DLD1 (cell line): Measurements from ENCODE around the gene CRYBA1.
"Not testable (repeated sequence)": the region's sequence is repeated elsewhere in the genome, so short reads cannot be mapped to it uniquely, and the experiment has no call there.

Experiments used
- in situ Hi-C: cut with HindIII; loops from 2 replicates; pipeline ENCODE4 v1.10.0; 2017; ENCODE audit warnings: low sequenced_read_pairs

CRYBA1 gene

DNA sequence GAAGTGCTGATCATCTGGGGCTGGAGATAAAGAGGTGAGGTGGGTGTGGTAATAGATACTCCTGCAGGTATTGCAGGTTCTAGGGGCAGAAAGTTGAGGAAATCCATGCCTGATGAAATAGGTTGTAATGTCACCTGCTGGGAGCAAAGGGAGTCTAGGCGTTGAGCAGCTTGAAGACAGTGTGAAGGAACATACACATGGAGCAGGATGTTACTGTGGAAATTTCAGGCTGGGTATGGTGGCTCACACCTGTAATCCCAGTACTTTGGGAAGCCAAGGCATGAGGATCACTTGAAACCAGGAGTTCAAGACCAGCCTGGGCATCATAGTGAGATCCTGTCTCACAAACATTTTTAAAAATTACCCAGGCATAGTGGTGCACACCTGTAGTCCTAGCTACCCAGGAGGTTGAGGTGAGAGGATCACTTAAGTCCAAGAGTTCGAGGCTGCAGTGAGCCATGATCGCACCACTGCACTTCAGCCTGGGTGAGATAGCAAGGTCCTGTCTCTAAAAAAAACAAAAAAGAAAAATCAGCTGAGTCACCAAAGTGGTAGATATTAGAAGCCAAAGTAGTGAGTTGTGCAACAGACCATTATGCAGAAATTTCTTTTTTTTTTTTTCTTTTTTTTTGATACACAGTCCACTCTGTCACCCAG lies 9.1 kb upstream of the CRYBA1 start:
- in situ Hi-C loops = no loop called here

DNA sequence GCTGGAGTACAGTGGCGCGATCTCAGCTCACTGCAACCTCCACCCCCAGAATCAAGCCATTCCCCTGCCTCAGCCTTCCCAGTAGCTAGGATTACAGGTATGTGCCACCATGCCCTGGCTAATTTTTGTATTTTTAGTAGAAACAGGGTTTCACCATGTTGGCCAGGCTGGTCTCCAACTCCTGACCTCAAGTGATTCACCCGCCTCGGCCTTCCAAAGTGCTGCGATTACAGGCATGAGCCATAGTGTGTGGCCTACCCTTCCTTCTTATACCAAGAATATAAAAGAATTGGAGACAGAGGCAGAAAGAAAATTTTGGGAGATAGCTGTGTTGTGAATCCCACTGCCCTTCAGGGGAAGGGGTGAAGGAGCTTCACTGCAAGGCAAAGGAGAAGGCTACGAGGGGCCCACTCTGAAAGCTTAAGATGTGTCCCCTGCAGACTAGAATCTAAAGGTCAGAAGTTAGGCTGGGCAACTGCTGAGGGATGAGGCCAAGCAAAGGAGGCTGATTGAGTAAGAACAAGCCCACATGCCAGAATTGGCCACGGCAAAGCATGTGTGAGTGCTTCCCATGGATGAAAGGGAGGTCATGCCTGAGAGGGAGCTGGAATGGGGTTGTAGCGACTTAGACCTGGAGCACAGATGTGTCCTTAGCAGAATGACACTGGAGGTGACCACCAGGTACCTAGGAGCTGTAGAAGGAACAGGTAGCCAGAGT lies 8.4 kb upstream of the CRYBA1 start:
- in situ Hi-C loops = no loop called here

DNA sequence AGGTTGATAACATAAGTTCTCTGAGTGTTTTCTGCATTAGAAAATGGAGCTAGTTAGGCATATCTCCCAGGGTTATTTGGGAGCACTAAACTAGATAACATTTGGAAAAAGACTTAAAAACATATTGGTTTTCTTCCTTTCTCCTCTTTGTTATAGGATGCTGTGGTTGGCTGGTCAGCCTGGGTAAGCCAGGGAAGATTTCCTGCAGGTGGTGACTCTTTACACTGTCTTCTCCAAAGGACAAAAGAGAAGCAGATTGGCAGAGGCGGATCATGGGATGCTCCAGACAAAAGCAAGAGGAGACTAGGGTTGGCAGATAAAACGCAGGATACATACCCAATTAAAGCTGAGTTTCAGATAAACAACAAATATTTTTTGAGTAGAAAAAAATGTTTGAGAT lies 6.2 kb upstream of the CRYBA1 start:
- in situ Hi-C loops = no loop called here

DNA sequence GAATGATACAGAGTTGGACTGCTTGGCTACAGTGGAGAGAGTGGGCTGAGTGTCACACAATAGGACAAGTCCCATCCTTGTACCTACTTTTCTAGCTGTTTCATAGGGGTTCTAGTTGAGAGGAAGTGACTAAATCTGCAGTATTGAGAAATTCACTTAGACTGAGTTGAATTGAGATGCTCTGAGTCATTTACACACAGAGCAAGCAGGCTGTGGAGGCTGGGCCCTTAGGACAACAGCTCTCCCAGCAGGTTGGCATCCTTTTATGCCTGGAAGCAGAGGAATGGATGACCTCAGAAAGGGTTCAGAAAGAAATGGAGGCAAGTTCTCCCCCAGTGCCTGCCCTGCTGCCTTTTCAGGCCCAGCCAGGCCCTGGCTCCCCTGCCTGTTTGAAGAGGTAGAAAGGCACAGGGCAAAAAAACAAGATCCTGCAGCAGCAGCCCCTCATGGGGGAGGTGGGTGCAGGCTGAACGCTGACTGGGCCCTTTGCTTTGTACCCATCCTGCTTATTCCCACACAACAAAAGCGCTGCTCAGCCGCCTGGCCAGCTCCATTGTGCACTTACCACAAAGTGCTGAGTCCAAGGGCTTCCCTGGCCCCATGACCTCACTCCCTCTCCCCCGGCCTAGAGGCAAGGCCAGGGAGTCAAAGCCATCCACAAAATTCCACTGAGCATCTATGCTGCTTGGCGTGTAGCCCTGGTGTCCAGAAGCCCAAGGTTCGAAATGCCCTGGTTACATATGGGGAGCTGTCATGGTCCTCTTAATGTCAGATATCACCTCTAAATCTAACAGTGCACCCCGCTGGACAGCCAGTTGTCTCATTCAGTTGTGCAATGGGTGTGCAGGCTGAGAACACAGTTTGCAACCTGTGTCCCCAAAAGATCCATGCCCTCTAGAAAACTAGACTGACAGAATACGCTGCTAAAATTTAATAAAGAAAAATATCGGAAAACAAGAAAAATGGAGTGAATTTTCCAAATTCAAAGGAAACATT lies 5.4 kb upstream of the CRYBA1 start:
- in situ Hi-C loops = no loop called here

DNA sequence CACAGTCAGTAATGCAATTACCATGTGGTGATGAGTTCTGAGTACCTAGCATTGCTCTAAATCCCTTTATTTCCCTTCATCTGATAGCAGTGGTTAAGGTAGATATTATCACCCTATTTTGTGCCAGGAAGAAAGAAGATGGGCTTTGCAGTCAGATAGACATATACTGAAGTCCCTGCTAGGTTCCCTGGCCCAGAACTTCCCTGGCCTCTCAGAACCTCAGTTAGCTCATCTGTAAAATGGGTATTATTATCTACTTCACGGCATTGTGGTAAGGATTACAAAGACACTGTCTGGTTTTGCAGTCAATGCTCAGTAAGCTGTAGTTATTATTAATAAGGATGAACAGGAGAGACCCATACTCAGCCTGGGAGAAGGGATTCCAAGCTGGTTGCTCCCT lies 4.6 kb upstream of the CRYBA1 start:
- in situ Hi-C loops = no loop called here

DNA sequence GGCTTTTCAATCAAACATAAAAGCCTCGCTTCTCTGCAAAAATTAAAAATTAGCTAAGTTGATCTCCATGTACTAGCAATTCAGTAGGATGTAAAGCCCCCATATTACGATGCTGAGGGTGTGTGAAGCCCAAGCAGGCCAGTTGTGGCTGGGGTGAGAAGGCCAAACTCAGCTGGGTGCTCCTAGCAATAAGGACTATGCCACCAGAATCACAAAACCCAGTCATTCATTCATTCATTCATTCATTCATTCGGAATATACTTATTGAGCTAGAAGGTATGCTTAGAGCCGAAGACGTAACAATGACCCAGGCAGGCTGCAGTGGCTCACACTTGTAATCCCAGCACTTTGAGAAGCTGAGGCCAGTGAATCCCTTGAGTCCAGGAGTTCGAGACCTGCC lies 3.9 kb upstream of the CRYBA1 start:
- in situ Hi-C loops = no loop called here

DNA sequence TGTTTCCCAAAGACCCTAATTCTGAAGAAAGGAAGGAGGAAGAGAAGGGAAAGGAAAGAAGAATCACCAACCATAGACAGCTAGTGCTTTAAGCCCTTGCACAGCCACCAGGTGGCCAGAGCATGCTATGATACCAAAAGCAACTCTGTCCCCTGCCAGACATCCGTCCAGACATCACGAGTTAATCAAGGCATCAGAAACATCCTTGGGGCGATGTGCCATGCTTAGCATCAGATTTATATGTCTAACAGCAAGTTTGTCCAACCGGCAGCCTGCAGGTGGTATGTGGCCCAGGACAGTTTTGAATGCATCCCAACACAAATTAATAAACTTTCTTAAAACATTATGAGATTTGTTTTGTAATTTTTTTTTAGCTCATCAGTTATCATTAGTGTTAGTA lies 2.9 kb upstream of the CRYBA1 start:
- in situ Hi-C loops = no loop called here

DNA sequence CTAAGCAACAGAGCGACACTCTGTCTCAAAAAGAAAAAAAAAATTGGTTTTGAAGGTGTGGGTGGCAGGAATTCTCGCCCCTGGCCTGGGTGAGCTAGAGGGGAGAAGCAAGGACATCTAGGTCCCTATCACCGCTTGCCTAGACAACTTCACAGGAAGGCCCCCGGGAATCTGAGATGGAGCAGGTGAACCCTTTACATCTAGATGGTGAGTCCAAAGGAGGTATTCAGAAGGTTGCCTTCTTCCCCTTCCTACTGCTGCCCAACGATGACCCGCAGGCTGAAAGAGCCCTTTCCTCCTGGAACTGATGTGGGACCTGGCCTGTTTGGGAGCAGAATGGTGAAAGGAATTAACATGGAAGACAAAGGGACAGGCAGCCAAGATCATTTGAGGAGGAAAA lies 1.3 kb upstream of the CRYBA1 start:
- in situ Hi-C loops = no loop called here

DNA sequence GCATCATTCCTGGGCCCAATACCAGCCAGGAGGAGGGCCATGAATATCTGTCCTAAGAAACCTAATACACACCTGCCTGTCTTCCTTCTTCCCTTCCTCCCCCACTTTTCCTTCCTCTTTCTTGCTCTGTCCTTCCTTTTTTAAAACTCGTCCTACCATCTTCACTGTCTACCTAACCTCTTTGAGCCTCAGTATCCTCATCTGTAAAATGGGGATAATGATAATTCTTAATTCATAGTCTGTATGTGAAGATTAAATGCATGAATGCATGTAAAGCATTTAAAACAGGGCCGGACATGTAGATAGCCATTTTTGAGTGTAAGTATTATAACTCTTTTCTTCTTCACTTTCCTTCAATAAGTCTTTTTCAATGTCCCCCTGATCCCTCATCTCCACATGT lies 560 bp downstream of the CRYBA1 start:
- in situ Hi-C loops = no loop called here

DNA sequence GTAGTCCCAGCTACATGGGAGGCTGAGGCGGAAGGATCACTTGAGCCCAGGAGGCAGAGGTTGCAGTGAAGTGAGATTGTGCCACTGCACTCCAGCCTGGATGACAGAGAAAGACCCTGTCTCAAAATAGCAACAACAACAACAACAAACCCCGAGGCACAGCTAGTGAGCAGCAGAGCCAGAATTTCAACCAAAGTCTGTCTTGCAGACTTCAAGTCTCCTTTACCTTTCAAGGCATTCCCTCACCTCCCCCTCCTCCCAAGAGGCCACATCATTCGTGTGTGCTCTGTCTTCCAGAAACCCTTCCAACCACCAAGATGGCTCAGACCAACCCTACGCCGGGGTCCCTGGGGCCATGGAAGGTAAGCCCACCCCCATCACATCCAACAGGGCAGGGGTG lies 2.2 kb downstream of the CRYBA1 start:
- in situ Hi-C loops = no loop called here

DNA sequence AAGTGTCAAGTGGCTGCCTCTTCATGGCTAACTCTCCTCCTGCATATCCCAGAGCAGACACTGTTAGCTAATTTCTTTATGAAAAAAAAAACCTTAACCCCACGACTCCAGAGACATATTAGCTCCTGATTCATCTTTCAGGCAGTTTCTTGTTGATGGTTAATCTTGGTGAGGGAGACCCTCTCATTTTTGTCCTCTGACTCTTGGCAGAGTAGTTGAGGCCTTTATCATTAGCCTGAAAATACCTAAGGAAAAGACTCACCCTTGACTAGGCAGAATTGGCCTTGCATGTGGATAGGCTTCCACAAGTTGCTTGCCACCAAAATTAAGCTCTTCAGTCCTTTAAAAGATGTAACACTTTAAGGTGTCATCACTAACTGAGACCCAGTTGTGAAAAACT lies 4.0 kb downstream of the CRYBA1 start:
- in situ Hi-C loops = no loop called here

DNA sequence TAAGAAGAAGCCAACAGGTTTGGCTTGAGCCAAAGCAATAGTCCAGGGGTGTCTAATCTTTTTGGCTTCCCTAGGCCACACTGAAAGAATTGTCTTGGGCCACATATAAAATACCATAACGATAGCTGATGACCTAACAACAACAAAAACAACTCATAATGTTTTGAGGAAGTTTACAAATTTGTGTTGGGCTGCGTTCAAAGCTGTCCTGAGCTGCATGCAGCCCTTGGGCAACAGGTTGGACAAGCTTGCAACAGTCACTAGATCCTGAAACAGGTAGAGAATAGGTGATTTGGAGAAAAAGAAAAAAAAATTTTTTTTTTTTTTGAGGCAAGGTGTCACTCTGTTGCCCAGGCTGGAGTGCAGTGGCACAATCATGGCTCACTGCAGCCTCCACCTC lies 4.5 kb downstream of the CRYBA1 start:
- in situ Hi-C loops = no loop called here

DNA sequence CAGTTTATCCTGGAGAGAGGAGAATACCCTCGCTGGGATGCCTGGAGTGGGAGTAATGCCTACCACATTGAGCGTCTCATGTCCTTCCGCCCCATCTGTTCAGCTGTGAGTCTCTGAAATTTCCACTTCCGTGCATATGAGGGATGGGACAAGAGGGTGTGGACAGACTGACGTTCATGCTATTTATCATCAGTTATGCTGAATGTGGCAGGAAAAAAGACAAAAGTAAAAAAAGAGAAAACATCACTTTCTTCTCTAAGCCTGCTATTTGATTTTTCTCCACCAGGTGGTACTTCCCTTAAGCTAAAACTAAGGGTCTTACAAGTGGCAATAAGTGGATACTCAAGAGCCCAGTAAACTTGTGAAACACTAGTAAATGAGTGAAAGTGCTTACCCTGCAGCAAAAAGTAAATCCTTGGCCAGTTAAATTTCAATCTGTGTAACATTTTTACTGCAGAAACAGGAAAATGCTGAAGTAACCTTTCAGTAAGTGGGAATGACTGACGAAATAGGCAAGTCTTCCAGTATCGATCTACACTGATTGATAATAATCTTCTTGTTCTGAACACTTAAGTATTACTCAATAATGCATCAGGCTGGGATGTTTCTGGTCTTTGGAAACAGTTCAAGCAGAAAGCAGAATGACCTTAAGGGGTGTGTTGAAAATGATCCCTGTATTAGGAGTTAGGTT lies 5.6 kb downstream of the CRYBA1 start:
- in situ Hi-C loops = no loop called here

DNA sequence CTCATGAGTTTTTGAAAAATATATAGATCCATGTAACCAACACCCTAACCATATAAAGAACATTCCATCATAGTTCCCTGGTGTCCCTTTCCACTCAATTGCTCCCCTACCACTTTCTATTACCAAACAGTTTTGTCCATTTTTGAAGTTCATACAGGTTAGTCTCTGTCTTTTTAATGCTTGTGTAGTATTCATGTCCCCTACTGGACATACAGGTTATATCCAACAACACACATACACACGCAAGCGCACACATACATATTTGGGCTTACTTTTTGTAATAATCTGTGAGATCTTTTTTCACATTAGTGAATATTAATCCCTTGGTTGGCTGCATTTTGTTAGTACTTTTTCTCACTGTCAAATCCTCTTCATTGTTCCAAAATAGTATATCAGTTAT lies 6.4 kb downstream of the CRYBA1 start:
- in situ Hi-C loops = no loop called here

DNA sequence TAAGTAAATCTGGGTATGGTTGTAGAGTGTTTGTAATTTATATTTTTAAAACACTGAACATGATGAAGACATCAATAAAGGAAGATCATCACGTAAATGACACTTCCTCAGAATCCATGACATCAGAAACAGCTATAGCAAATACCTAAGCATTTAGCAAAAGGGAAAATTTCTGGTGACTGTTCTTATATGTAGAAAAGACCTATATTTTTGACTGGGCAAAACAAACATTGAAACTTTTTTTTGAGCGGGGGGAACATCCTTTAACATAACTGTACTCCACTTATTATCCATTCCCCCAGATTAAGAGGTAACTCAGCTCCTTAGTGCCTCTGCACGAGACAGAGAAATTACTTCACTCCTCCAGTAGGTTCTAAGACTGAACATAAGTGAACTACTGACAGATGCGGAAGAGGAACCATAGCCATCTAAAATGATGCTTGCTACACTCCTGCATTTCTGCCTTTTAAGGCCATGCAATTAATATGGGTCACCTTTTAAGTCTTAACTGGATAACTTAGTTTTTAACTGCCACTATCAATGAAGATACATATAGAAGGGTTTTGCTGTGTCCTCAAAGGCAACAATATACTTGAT lies 9.4 kb downstream of the CRYBA1 start:
- in situ Hi-C loops = no loop called here

DNA sequence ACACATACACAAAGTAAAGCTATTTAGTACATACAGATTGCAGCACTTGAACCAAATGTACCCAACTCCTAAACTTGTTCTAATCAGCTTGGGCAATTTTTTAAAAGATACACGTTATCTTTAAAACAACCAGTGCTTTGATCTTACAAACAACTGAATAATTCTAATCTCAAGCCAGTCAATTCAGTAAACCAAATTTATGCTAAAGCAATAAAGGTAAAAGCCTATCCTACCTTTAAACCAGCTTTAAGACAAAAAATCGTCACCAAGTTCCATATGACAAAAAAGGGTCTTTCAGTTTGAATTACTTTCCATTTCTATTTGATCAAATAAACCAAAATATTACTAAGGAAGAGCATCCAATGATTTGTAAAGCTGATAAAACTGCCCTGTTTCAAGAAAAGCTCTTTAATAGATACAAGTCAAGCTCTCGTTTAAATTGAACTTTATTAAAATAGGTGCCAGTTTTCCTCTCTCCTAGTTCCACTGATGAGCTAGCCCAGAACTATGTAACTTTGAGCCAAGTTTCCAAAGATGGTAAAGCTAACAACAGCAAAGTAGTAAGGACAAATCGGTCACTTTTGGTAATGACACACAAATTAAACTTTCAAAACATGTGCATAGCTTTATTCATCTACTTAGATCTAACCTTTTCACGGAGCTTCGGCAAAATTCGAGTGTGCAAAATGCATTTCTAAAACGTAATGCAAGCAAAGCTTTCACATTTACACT lies 10.2 kb downstream of the CRYBA1 start:
- in situ Hi-C loops = no loop called here

DNA sequence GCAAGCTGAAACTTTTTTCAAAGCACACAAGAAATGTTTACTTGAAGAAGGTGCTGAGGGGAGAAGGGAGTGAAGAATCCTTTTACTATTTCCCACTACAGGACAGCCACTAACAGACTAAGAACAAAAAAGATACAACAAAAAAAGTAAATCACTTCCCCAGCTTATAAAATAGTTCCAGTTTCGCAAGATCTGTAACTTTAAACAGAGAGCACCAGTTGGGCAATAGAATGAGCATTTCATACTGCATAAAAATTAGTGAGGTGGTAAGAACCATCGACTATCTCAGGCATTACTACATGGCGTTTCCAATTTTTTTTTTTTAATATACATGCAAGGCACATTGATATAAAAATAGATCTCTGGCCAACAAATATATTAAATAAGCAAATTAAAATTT lies 11.1 kb downstream of the CRYBA1 start:
- in situ Hi-C loops = no loop called here

DNA sequence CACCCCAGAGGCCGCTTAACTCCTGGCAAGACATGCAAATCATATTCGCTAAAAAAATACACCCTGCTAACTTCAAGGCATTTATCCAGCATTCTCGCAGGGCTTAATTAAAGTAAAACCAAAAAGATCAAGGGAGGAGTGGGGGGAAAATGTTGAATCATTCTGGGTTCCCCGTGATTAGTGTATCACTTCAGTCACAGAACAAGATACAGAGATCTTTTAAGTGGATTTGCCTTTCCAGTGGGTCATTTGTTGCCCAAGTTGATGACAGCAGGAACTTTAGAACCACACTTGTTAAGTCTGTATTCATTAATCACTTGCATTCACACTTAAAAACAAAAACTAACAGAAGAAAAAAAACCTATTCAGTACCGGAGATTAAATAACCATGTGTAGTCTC lies 17.3 kb downstream of the CRYBA1 start:
- in situ Hi-C loops = no loop called here

DNA sequence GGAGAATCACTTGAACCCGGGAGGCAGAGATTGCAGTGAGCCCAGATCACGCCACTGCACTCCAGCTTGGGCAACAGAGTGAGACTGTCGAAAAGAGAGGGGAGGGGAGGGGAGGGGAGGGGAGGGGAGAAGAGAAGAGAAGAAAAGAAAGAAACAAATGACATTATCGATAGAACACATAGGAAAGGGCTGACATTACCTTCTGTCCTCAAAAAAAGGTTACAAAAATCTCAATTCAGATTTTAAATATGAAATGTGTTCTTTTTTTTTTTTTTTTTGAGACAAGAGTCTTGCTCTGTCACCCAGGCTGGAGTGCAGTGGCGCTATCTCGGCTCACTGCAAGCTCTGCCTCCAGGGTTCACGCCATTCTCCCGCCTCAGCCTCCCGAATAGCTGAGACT lies 25.3 kb downstream of the CRYBA1 start:
- in situ Hi-C loops = not testable (repeated sequence)

DNA sequence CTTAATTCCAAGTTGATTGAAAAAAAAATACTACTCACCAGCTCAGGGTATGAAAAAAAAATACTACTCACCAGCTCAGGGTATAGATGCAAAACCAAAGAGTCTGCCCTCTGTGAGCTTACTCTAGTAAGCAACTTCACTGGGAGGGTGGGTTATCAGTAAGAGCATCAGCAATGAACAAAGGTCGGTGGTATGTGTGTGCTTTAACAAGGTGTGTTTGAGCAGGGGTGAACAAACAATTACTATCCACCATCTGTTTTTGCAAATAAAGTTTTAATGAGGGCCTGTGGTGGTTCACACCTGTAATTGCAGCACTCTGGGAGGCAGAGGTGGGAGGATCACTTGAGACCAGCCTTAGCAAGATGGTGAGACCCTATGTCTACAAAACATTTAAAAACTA lies 27.3 kb downstream of the CRYBA1 start:
- in situ Hi-C loops = no loop called here
